Endodermal cell (in vitro differentiated cells): ENCODE results near the gene OPRL1. TPM values are rescaled to one million over a fixed set of nuclear protein-coding genes. Genes with fewer than 3 reads are reported as not detected.

ENCODE experiments used
- DNase-seq: peaks from one replicate; pipeline ENCODE4 v3.0.0-alpha.2; 2017
- H3K27ac ChIP-seq: 2 replicates; pipeline ENCODE4 v1.5.1; 2013; ENCODE audit warnings: mild to moderate bottlenecking, low read depth, low read length, moderate library complexity
- H3K27me3 ChIP-seq: 2 replicates; pipeline ENCODE4 v1.6.1; 2013; ENCODE audit warnings: mild to moderate bottlenecking, low read length, moderate library complexity; ENCODE audit not compliant: insufficient read depth, control insufficient read depth, poor library complexity, severe bottlenecking
- H3K36me3 ChIP-seq: 2 replicates; pipeline ENCODE4 v1.7.0; 2013; ENCODE audit warnings: mild to moderate bottlenecking, low read length, moderate library complexity; ENCODE audit not compliant: control insufficient read depth, insufficient read depth
- H3K4me1 ChIP-seq: one replicate; pipeline ENCODE4 v1.7.0; 2013; ENCODE audit warnings: low read length; ENCODE audit not compliant: control insufficient read depth, insufficient read depth
- H3K4me3 ChIP-seq: 2 replicates; pipeline ENCODE4 v1.5.1; 2013; ENCODE audit warnings: mild to moderate bottlenecking, low read length, moderate library complexity
- H3K9ac ChIP-seq: 2 replicates; pipeline ENCODE4 v1.6.1; 2013; ENCODE audit warnings: mild to moderate bottlenecking, low read length, moderate library complexity; ENCODE audit not compliant: poor library complexity, severe bottlenecking; ENCODE audit errors: extremely low read depth
- H3K9me3 ChIP-seq: 2 replicates; pipeline ENCODE4 v1.6.1; 2013; ENCODE audit warnings: mild to moderate bottlenecking, low read length, moderate library complexity; ENCODE audit not compliant: control insufficient read depth
- H3K27ac Mint-ChIP-seq: 2 replicates; pipeline ENCODE4 v1.8.0; 2020; ENCODE audit warnings: mixed read lengths
- H3K27me3 Mint-ChIP-seq: 2 replicates; pipeline ENCODE4 v1.8.0; 2021; ENCODE audit warnings: mild to moderate bottlenecking, mixed read lengths; ENCODE audit not compliant: insufficient read depth
- H3K36me3 Mint-ChIP-seq: 2 replicates; pipeline ENCODE4 v1.8.0; 2020; ENCODE audit warnings: low read depth, mixed read lengths
- H3K4me1 Mint-ChIP-seq: 2 replicates; pipeline ENCODE4 v1.8.0; 2020; ENCODE audit warnings: mixed read lengths
- H3K4me3 Mint-ChIP-seq: 2 replicates; pipeline ENCODE4 v1.8.0; 2020; ENCODE audit warnings: mild to moderate bottlenecking, moderate library complexity, mixed read lengths
- H3K9me3 Mint-ChIP-seq: 2 replicates; pipeline ENCODE4 v1.8.0; 2020; ENCODE audit warnings: mild to moderate bottlenecking, mixed read lengths
- CTCF ChIP-seq: fragments of 200-600 bp; sonication (generic); conservative IDR thresholded peaks from 2 replicates; pipeline ENCODE4 v1.5.0; 2021; ENCODE audit warnings: antibody characterized with exemption, mild to moderate bottlenecking
- WGBS, 2 experiments: methylation state at CpG; one replicate each; pipeline versions ENCODE4 v1.1.5 to v1.1.7; 2013; ENCODE audit warnings: missing lambda C conversion rate in 2 of 2, mixed read lengths in 1 of 2; ENCODE audit not compliant: insufficient coverage in 1 of 2, insufficient read length in 1 of 2; 5-methylcytosine and 5-hydroxymethylcytosine counted together
- total RNA-seq, 2 donors: library from RNA; stranded (reverse); fragmentation: NEBNext Ultra II Directional in 1 of 2; extraction: Animal tissue kit (Norgen Biotek cat#: 25700) in 1 of 2; gene quantifications; 2 replicates in 1 of 2; 3 replicates in 1 of 2; pipeline ENCODE4 v1.2.1, GENCODE V29; 2021

The OPRL1 gene
- total RNA-seq, 2 donors from 2014 or later, result 4.1 to 5.5 TPM

DNA sequence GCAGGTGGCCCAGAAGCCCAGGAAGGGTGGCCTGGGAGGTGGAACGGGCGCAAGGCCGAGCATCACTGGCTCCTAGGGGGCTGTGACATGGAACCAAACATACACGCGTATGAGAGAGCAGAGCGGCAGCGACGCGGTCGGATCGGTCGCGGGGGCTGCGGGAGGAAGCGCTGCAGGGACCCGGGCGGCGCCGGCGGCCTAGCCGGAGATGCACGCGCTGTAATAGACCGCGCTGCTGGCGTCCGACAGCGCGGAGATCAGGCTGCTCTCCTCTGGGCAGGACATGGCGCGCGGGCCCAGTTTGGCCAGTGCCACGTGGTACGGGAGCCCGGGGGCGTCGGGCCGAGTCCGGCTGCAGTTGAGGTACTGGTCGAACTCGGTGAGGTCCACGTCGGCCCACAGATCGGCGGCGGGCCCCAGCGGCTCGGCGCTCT, 31.9 kb upstream of the OPRL1 start:
- peaks cover 22% of the 10 kb centered on the region for H3K27me3 ChIP-seq

DNA sequence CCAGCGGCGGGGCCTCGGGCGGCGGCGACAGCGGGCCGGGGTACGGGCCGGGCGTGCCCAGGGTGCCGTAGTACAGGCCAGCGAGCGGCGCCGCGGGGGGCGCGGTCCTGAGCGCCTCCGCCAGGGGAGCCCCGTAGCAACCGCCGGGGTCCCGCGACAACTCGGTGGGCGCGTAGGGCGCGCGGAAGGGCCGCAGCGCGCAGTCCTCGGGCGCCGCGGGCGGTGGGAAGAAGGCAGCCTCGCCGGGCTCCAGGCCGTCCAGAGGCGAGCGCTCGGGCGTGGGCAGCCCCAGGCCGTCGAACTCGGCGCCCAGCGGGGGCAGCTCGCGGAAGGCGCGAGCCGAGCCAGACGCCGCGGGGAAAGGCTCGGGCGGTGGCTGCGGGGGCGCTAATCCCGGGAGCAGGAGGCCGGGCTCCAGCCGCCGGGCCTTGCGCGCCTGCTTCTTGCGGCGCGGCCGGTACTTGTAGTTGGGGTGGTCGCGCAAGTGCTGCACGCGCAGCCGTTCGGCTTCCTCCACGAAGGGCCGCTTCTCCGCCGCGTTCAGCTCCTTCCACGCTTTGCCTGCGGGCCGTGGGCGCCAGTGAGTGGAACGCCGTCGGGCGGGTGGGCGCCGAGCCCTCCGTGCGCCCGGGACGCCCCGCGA, 31.4 kb upstream of the OPRL1 start:
- DNase-seq, result peak; percentile 78
- peak overlapping the region; percentile 52 for H3K4me3 Mint-ChIP-seq
- no peak for TF ChIP-seq CTCF

More for the DNA sequence above, 31.9 kb upstream of the OPRL1 start:
- Histone ChIP-seq H3K36me3 (no peaks in the 10 kb centered on the region), H3K4me3 (peak overlapping the region; percentile 68), H3K9me3 (no peaks in the 10 kb centered on the region), H3K9ac (no peak overlapping the region), H3K4me1 (peaks cover 14% of the 10 kb centered on the region), H3K27ac (no peak overlapping the region)
- peaks cover 53% of the 10 kb centered on the region for H3K27me3 Mint-ChIP-seq
- peak overlapping the region; percentile 37 for H3K4me3 Mint-ChIP-seq
- H3K36me3 Mint-ChIP-seq, result no peaks in the 10 kb centered on the region
- no peak overlapping the region for H3K27ac Mint-ChIP-seq
- no peak for DNase-seq
- no peaks in the 10 kb centered on the region for H3K9me3 Mint-ChIP-seq
- no peak for TF ChIP-seq CTCF
- 15 to 25% methylated on average over 30 to 49 of the region's 49 CpGs for WGBS, 2 experiments
- peaks cover 12% of the 10 kb centered on the region for H3K4me1 Mint-ChIP-seq

GRCh38 chr20:64049060-64049877, 30.6 kb upstream of the OPRL1 start, which contains the start of gene SOX18:
TSS of gene SOX18 (minus strand) at chr20:64049639. CDS start at chr20:64049516, 123 bp downstream.
- no peaks in the 10 kb centered on the region for H3K36me3 ChIP-seq
- H3K27me3 Mint-ChIP-seq, result peaks cover 49% of the 10 kb centered on the region
- no peak within 1 kb of the TSS for H3K27ac ChIP-seq
- WGBS, 2 experiments, result 1% methylated on average over 35 to 92 of the region's 111 CpGs
- peaks cover 22% of the 10 kb centered on the region for H3K4me1 Mint-ChIP-seq
- TF ChIP-seq CTCF, result no peak
- no peaks in the 10 kb centered on the region for H3K9me3 Mint-ChIP-seq
- H3K27me3 ChIP-seq, result peaks cover 22% of the 10 kb centered on the region
- H3K36me3 Mint-ChIP-seq, result no peaks in the 10 kb centered on the region
- peaks cover 22% of the 10 kb centered on the region for H3K4me1 ChIP-seq
- H3K4me3 Mint-ChIP-seq, result peak within 1 kb of the TSS; percentile 52
- H3K4me3 ChIP-seq, result peak within 1 kb of the TSS; percentile 60
- H3K9me3 ChIP-seq, result no peaks in the 10 kb centered on the region
- peak; percentile 82 for DNase-seq
- H3K27ac Mint-ChIP-seq, result no peak within 1 kb of the TSS
- H3K9ac ChIP-seq, result no peak within 1 kb of the TSS

More for the DNA sequence above, 31.4 kb upstream of the OPRL1 start:
- Histone ChIP-seq H3K4me3 (peak overlapping the region; percentile 68), H3K27me3 (peaks cover 22% of the 10 kb centered on the region), H3K4me1 (peaks cover 16% of the 10 kb centered on the region), H3K9me3 (no peaks in the 10 kb centered on the region), H3K9ac (no peak overlapping the region), H3K36me3 (no peaks in the 10 kb centered on the region), H3K27ac (no peak overlapping the region)
- no peaks in the 10 kb centered on the region for H3K9me3 Mint-ChIP-seq
- no peaks in the 10 kb centered on the region for H3K36me3 Mint-ChIP-seq
- no peak overlapping the region for H3K27ac Mint-ChIP-seq
- H3K27me3 Mint-ChIP-seq, result peaks cover 53% of the 10 kb centered on the region
- 6 to 10% methylated on average over 17 to 93 of the region's 101 CpGs for WGBS, 2 experiments
- peaks cover 17% of the 10 kb centered on the region for H3K4me1 Mint-ChIP-seq
